GM19099 (cell line): ENCODE measurements around the gene ALKBH3.

ENCODE experiments used
- POLR2A ChIP-seq: IDR thresholded peaks from 3 replicates; pipeline ENCODE4 v1.6.1; 2011; ENCODE audit warnings: low read depth; ENCODE audit not compliant: insufficient read length; ENCODE audit errors: extremely low read depth

ALKBH3 gene

GRCh38 chr11:43923406-43924111, 42.9 kb downstream of the ALKBH3 start:
- no peak for TF ChIP-seq POLR2A

GRCh38 chr11:43924112-43924855, 43.7 kb downstream of the ALKBH3 start:
- no peak for TF ChIP-seq POLR2A

- TF ChIP-seq POLR2A: no peak
Observed at GRCh38 chr11:43925063-43925931, 44.7 kb downstream of the ALKBH3 start.

- TF ChIP-seq POLR2A: no peak
Observed at GRCh38 chr11:43925932-43926505, 45.4 kb downstream of the ALKBH3 start.

DNA sequence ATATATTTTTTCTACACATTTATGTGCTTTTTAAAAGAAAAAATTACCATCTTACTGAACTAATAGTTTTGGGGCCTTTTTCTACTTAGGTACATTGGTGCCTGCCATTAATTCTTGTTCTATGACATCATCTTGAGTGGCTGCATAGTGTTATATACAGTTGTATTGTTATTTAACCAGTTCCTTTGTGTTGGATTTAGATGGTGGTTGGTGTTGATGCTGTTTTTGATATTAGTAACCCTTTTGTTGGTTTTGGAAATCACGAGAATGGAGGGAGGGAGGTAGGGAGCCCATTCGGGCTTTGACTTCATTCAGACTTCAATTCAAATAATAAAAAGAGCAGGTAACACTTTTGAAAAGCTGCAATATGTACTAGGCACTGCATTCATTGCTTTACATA, 46.4 kb downstream of the ALKBH3 start:
- no peak for TF ChIP-seq POLR2A

GRCh38 chr11:43927925-43928707, 47.5 kb downstream of the ALKBH3 start:
- TF ChIP-seq POLR2A: no peak

GRCh38 chr11:43928721-43929120, 48.1 kb downstream of the ALKBH3 start:
- TF ChIP-seq POLR2A: no peak

DNA sequence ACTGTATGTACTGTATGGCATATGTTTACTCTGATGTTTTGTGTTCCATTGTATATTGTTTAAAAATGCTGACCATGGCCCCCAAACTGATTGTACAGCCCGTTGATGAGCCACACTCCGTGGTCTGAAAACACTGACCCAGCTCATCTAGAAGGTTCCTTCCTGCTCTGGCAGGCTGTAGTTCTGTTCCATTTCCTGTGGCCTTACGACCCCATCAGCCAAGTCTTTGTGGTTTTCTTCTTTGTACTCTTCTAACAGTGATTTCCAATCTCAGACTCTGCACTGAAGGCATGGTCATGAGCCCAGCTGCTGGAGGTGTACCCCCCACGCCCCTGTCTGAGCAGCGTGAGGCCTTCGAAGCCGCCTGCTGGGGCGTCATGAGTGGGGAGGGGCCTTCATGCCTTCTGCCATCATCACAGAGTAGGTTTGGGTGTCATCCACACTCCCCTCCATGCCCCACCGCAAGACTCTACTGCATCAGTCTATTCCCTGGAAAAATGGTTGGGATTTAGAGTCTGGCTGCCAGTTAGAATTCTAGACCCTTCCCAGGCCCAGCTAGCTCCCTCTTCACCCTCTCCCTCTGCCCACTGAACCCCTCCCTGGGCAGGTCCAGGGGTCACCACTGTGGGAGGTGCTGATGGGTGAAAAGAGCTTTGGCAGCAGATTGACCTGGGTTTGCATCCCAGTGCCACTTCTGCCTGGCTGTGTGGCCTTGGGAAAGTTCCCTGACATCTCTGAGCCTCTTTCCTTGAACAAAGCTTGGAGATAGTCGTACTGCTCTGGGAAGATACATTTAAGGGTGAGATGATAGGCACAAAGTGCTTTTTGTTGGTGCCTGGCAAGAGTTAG, 50.5 kb downstream of the ALKBH3 start:
- TF ChIP-seq POLR2A: no peak

GRCh38 chr11:43931717-43932039, 51.0 kb downstream of the ALKBH3 start:
- TF ChIP-seq POLR2A: no peak

- no peak for TF ChIP-seq POLR2A
Observed at GRCh38 chr11:43933226-43933607, 52.6 kb downstream of the ALKBH3 start.

- no peak for TF ChIP-seq POLR2A
Observed at GRCh38 chr11:43933608-43934551, 53.2 kb downstream of the ALKBH3 start.

GRCh38 chr11:43934601-43935423, 54.2 kb downstream of the ALKBH3 start:
- no peak for TF ChIP-seq POLR2A
